Body of pancreas (tissue), 4 donors: ENCODE data around the gene GATAD2B.

Experiments
- CTCF ChIP-seq, 7 experiments: fragments of 450-650 bp in 4 of 7; fragments of 200-600 bp in 3 of 7; sonication (generic) in 3 of 7; IDR thresholded peaks; one replicate each; pipeline ENCODE4 v1.5.1; 2016 to 2019; ENCODE audit warnings: antibody characterized with exemption in 7 of 7
- POLR2A ChIP-seq, 3 donors: fragments of 450-650 bp; IDR thresholded peaks; one replicate each; pipeline ENCODE4 v1.6.1; 2016; ENCODE audit warnings: antibody characterized with exemption in 3 of 3, mild to moderate bottlenecking in 2 of 3

DNA sequence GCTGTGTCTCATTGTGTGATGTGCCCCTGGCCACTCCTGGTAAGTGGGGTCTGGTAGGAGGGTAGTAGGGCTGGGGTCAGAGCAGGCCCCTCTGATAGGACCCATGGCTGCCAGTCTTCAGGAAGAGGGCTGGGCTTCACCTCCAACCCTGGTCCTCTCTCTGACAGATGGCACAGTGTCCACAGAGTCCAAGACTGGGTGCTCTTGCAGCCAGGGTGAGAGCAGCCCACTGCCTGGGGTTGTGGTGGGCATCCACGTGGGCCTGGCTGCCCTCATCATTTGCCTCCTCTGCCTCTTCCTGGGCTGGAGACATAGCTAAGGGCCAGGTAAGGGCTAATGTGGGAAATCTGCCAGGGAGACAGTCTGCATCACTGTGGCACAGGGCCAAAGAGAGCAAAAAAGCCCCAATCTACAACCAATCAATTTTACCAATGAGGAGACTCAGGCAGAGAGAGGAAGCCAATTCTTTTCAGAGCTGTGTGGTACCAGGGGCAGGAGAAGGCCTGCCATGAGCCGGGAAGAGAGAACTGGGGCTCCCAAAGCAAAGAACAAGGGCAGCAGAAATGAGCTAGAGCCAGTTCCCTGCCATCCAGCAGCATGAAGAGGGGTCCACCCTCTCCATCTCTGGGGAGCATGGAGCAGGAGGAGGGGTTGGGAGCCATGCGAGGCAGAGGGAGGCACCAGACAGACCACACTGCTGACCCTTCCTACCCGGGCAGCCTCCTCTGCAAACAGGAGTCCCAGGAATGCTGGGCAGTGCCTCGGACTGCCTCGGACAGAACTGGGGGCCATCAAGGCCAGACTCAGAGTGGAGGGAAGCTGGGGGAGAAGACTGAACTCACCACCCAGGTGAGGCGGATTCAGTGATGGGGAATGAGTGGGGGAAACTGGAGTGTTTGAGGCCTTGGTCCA, 120.7 kb downstream of the GATAD2B start:
- TF ChIP-seq CTCF (IDR thresholded peaks at IDR 0.05) (no peak), POLR2A (IDR thresholded peaks at IDR 0.05) (no peak)
